NT2/D1 (cell line): ENCODE results near the gene DRG1.

Experiments
- DNase-seq: peaks from one replicate; pipeline ENCODE4 v3.0.0-alpha.2; 2011; ENCODE audit warnings: low read depth, low spot score
- H3K27me3 ChIP-seq: 2 replicates; pipeline ENCODE4 v1.6.0; 2011; ENCODE audit warnings: mild to moderate bottlenecking; ENCODE audit not compliant: insufficient read length, insufficient read depth
- H3K36me3 ChIP-seq: 2 replicates; pipeline ENCODE4 v1.6.1; 2011; ENCODE audit warnings: mild to moderate bottlenecking, low read length, mixed read lengths; ENCODE audit not compliant: insufficient read depth, insufficient read length
- H3K4me1 ChIP-seq: 2 replicates; pipeline ENCODE4 v1.5.1; 2011; ENCODE audit not compliant: insufficient read depth, insufficient read length
- H3K4me3 ChIP-seq: 2 replicates; pipeline ENCODE4 v1.5.1; 2011; ENCODE audit warnings: low read depth; ENCODE audit not compliant: insufficient read length
- H3K9ac ChIP-seq: 2 replicates; pipeline ENCODE4 v1.6.0; 2011; ENCODE audit warnings: low read depth; ENCODE audit not compliant: insufficient read length
- H3K9me3 ChIP-seq: 2 replicates; pipeline ENCODE4 v1.5.1; 2011; ENCODE audit warnings: mild to moderate bottlenecking, low read length; ENCODE audit not compliant: insufficient read depth
- SUZ12 ChIP-seq: IDR thresholded peaks from 2 replicates; pipeline ENCODE4 v1.6.1; 2011; ENCODE audit not compliant: insufficient read length, insufficient read depth; ENCODE audit errors: extremely low read depth
- YY1 ChIP-seq: IDR thresholded peaks from 2 replicates; pipeline ENCODE4 v1.6.1; 2011; ENCODE audit not compliant: insufficient read length, insufficient read depth
- ZNF274 ChIP-seq: IDR thresholded peaks from 2 replicates; pipeline ENCODE4 v1.6.1; 2011; ENCODE audit warnings: mild to moderate bottlenecking, low read depth, low read length

DRG1 gene, protein sequence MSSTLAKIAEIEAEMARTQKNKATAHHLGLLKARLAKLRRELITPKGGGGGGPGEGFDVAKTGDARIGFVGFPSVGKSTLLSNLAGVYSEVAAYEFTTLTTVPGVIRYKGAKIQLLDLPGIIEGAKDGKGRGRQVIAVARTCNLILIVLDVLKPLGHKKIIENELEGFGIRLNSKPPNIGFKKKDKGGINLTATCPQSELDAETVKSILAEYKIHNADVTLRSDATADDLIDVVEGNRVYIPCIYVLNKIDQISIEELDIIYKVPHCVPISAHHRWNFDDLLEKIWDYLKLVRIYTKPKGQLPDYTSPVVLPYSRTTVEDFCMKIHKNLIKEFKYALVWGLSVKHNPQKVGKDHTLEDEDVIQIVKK

DNA sequence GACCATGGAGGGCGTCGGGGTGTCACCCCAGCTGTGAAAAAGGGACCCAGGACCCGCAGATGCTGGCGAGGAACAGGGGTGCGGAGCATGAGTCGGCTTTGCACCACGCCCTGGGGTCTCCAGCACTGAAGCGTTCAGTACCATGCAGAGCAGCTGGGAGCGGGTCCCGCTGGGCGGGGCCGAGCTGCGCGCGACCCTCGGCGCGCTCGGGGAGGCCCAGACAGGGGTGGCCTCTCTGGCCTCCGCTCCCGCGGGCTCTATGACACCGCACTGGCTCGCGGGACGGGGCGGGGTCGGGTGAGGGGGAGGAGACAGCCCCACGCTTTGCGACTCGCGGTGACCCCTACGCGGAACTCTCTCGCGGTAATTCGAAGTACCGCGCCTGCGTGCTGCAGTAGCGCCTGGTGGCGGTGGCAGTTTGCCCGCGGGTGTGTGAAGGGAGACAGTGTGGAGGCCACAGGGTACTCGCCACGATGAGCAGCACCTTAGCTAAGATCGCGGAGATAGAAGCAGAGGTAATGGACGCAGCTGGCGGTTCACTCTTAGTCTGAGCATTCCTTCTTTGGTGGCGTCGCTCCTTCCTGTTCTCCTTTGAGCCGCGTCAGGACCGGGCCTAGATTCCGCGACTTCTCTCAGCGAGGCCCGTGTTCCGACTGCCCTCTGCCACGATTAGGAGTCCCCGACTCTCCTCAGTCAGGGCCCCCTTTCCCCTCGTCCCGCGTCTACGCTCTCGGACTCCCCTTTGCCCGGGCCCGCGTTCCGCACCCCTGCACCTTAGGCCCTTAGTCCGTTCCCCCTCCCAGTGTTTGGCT is at the start of gene DRG1:
Gene DRG1 (plus strand): TSS at position 394 of the 812 bp plus-strand sequence. CDS start 80 bp downstream, at position 474.
- Histone ChIP-seq H3K9me3 (no peaks in the 10 kb centered on the region), H3K36me3 (peaks cover 34% of the 10 kb centered on the region), H3K27me3 (no peaks in the 10 kb centered on the region), H3K4me1 (no peaks in the 10 kb centered on the region), H3K9ac (peak within 1 kb of the TSS; percentile 99), H3K4me3 (peak within 1 kb of the TSS; percentile 95)
- peak; percentile 88 for DNase-seq
- TF ChIP-seq SUZ12: no peak
- no peak for TF ChIP-seq ZNF274
- no peak for TF ChIP-seq YY1

DNA sequence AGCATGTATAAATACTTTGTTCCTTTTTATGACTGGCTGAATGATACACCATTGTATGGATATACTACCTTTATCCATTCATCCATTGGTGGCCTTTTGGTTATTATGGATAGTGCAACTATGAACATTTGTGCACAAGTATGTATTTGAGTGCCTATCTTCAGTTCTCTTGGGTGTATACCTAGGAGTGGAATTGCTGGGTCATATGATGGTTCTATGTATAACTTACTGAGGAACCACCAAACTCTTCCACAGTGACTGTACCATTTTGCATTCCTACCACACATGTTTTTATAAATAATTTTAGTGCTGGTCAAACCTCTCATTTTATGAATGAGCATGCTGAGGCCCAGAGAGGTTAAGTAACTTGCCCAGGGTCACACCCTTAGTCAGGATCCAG is 49.4 kb upstream of the DRG1 start:
- no peak overlapping the region for H3K9ac ChIP-seq
- no peak for TF ChIP-seq YY1
- TF ChIP-seq ZNF274: no peak
- no peak for TF ChIP-seq SUZ12
- H3K9me3 ChIP-seq: no peaks in the 10 kb centered on the region
- no peaks in the 10 kb centered on the region for H3K27me3 ChIP-seq
- peaks cover 6% of the 10 kb centered on the region for H3K36me3 ChIP-seq
- no peak overlapping the region for H3K4me3 ChIP-seq
- H3K4me1 ChIP-seq: peaks cover 4% of the 10 kb centered on the region
- DNase-seq: no peak

DNA sequence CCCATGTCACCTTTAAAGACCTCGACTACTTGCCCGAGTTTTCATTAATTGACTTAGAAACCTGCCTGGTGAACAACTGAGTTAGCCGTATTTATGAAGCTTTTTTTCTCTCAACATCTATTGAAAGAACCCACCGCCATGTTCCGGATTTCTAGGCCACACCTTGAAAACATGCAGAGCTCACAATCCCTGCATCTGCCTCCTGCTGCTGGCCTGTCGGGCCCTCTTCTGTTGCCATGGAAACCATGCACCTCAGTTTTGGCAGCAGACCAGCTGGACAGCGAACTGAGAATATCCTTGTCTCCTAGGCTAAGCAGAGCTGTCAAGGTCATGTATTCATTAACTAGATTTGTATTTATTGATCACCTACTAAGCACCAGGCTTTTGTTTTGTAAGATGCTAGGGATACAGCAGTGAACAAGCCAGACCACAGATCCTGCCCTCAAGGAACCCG is 49.0 kb upstream of the DRG1 start:
- DNase-seq: no peak
- Histone ChIP-seq H3K27me3 (no peaks in the 10 kb centered on the region), H3K4me3 (no peak overlapping the region), H3K36me3 (peaks cover 2% of the 10 kb centered on the region), H3K9me3 (no peaks in the 10 kb centered on the region), H3K9ac (no peak overlapping the region), H3K4me1 (no peaks in the 10 kb centered on the region)
- TF ChIP-seq ZNF274: no peak
- TF ChIP-seq YY1: no peak
- TF ChIP-seq SUZ12: no peak

DNA sequence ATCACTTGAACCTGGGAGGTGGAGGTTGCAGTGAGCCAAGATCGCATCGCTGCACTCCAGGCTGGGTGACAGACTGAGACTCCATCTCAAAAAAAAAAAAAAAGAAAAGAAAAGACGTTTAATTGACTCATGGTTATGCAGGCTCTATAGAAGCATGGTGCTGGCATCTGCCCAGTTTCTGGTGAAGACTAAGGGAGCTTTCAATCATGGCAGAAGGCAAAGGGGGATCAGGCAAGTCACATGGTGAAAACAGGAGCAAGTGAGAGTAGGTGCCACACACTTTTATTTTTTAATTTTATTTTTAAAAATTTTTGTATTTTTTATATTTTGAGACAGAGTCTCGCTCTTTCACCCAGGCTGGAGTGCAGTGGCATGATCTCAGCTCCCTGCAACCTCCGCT is 44.9 kb upstream of the DRG1 start:
- DNase-seq: no peak
- H3K9ac ChIP-seq: no peak overlapping the region
- no peak overlapping the region for H3K4me3 ChIP-seq
- no peaks in the 10 kb centered on the region for H3K4me1 ChIP-seq
- TF ChIP-seq SUZ12 (no peak), YY1 (no peak), ZNF274 (no peak)
- no peaks in the 10 kb centered on the region for H3K9me3 ChIP-seq
- H3K27me3 ChIP-seq: no peaks in the 10 kb centered on the region
- H3K36me3 ChIP-seq: no peaks in the 10 kb centered on the region

DNA sequence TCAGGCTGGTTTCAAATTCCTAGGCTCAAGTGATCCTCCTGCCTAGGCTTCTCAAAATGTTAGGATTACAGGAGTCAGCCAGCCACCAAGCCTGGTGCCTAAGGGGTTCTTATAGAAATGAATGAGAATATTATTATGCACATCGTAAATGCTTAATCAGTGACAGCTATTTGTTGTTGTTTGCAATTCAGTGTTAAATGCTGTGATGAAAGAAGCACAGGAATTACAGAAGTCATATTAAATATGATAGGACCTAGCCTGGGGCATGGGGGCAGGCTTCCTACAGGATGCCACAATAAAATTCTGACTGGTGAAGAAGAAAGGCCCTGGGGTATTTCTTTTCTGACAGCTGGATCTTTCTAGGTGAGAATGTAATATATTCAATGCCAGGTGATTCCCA is 39.4 kb upstream of the DRG1 start:
- H3K9ac ChIP-seq: no peak overlapping the region
- H3K4me3 ChIP-seq: no peak overlapping the region
- TF ChIP-seq ZNF274 (no peak), YY1 (no peak), SUZ12 (no peak)
- no peaks in the 10 kb centered on the region for H3K4me1 ChIP-seq
- no peaks in the 10 kb centered on the region for H3K9me3 ChIP-seq
- no peaks in the 10 kb centered on the region for H3K27me3 ChIP-seq
- no peak for DNase-seq
- H3K36me3 ChIP-seq: no peaks in the 10 kb centered on the region

DNA sequence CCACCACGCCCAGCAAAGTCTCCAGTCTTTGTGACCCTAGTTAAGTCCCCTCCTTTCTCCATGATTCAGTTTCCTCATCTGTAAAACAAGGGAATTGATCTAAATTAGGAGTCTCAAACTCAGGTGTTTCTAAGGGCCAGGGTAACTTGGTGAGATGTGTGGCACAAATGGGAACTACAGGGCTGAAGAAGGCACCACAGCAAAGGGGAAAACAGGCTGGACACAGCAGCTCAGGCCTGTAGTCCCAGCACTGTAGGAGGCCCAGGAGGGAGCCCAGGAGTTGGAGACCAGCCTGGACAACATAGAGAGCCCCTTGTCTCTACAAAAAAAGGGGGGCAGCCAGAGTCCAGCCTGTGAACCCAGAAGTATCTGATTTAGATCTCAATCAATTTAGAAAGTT is 37.7 kb upstream of the DRG1 start:
- DNase-seq: no peak
- no peaks in the 10 kb centered on the region for H3K9me3 ChIP-seq
- no peak overlapping the region for H3K4me3 ChIP-seq
- no peaks in the 10 kb centered on the region for H3K4me1 ChIP-seq
- no peak overlapping the region for H3K9ac ChIP-seq
- H3K36me3 ChIP-seq: no peaks in the 10 kb centered on the region
- no peaks in the 10 kb centered on the region for H3K27me3 ChIP-seq
- TF ChIP-seq ZNF274: no peak
- no peak for TF ChIP-seq YY1
- TF ChIP-seq SUZ12: no peak

DNA sequence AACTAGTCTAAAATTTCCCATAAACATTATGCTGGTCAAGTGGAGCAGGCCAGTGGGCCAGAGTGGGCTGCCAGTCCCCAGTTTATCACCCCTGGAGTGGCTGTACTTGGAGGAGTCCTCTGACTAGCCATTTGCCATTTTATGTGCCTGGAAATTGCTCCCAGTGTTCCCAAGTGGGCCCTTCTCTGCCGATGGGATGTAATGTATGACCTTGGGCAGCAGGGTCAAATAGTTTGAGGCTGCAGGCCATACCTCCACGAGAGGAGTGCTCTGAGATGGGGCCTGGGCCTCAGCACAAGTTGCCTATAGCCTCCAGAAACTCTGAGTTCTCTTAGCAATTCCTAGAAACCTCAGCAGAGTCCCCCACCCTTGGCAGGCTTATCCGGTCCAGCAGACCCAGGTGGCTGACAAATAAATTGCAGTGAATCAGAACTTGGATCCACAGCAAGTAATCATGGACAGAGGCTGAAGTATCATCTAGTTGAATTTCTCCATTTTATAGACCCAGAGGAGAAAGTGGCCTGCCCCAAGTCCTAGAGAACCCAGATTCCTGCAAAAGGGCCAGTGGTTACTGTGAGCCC is 35.4 kb upstream of the DRG1 start:
- no peak overlapping the region for H3K9ac ChIP-seq
- no peak overlapping the region for H3K4me3 ChIP-seq
- H3K36me3 ChIP-seq: no peaks in the 10 kb centered on the region
- no peaks in the 10 kb centered on the region for H3K9me3 ChIP-seq
- no peaks in the 10 kb centered on the region for H3K4me1 ChIP-seq
- no peaks in the 10 kb centered on the region for H3K27me3 ChIP-seq
- TF ChIP-seq SUZ12 (no peak), ZNF274 (no peak), YY1 (no peak)
- no peak for DNase-seq
